HG03520 (cell line): ENCODE data around the gene PCDH10.

Experiments used
- ATAC-seq: cut with Tn5 transposase; IDR thresholded peaks from one replicate; pipeline ENCODE4 v1.9.1; 2021; ENCODE audit warnings: mild to moderate bottlenecking, moderate library complexity; ENCODE audit not compliant: unreplicated experiment

The PCDH10 gene

DNA sequence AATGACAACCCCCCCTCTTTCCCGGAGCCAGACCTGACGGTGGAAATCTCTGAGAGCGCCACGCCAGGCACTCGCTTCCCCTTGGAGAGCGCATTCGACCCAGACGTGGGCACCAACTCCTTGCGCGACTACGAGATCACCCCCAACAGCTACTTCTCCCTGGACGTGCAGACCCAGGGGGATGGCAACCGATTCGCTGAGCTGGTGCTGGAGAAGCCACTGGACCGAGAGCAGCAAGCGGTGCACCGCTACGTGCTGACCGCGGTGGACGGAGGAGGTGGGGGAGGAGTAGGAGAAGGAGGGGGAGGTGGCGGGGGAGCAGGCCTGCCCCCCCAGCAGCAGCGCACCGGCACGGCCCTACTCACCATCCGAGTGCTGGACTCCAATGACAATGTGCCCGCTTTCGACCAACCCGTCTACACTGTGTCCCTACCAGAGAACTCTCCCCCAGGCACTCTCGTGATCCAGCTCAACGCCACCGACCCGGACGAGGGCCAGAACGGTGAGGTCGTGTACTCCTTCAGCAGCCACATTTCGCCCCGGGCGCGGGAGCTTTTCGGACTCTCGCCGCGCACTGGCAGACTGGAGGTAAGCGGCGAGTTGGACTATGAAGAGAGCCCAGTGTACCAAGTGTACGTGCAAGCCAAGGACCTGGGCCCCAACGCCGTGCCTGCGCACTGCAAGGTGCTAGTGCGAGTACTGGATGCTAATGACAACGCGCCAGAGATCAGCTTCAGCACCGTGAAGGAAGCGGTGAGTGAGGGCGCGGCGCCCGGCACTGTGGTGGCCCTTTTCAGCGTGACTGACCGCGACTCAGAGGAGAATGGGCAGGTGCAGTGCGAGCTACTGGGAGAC, 1.6 kb downstream of the PCDH10 start:
- ATAC-seq, result no peak

DNA sequence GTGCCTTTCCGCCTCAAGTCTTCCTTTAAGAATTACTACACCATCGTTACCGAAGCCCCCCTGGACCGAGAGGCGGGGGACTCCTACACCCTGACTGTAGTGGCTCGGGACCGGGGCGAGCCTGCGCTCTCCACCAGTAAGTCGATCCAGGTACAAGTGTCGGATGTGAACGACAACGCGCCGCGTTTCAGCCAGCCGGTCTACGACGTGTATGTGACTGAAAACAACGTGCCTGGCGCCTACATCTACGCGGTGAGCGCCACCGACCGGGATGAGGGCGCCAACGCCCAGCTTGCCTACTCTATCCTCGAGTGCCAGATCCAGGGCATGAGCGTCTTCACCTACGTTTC, 2.2 kb downstream of the PCDH10 start:
- ATAC-seq, result no peak

DNA sequence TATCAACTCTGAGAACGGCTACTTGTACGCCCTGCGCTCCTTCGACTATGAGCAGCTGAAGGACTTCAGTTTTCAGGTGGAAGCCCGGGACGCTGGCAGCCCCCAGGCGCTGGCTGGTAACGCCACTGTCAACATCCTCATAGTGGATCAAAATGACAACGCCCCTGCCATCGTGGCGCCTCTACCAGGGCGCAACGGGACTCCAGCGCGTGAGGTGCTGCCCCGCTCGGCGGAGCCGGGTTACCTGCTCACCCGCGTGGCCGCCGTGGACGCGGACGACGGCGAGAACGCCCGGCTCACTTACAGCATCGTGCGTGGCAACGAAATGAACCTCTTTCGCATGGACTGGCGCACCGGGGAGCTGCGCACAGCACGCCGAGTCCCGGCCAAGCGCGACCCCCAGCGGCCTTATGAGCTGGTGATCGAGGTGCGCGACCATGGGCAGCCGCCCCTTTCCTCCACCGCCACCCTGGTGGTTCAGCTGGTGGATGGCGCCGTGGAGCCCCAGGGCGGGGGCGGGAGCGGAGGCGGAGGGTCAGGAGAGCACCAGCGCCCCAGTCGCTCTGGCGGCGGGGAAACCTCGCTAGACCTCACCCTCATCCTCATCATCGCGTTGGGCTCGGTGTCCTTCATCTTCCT, 2.7 kb downstream of the PCDH10 start:
- no peak for ATAC-seq

DNA sequence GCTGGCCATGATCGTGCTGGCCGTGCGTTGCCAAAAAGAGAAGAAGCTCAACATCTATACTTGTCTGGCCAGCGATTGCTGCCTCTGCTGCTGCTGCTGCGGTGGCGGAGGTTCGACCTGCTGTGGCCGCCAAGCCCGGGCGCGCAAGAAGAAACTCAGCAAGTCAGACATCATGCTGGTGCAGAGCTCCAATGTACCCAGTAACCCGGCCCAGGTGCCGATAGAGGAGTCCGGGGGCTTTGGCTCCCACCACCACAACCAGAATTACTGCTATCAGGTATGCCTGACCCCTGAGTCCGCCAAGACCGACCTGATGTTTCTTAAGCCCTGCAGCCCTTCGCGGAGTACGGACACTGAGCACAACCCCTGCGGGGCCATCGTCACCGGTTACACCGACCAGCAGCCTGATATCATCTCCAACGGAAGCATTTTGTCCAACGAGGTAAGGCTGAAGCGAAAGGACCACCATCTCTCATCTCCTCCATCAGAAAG, 3.3 kb downstream of the PCDH10 start:
- no peak for ATAC-seq

DNA sequence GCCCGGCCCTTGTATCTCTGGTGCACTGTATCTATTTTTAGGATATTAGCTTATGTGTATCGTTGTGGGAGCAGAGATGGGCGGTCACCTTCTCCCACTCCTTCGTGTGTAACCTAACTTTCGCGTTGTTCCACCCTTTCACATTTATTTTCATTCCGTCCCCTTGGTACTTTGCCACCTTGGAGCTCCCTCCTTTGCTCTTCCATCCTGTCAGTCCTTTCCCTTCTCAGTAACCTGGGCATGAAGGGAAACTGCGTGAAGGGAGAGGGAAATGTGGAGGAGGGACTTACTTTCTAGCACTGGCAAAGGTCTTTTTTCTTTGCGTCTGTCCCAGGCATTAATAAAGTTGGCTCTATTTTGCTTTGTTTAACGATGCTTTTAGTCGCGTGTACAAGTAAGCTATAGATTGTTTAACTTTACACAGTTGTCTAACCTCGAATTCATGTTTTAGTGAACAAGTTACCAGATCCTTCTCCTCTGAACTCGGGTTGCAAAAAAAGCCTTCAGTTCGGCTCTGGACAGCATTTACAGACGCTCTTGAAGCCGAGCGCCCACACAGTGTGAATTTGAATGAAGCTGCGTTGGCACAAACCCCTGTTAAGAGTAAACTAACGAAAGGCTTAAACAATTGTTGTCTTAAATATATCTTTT, 3.9 kb downstream of the PCDH10 start:
- ATAC-seq, result no peak

DNA sequence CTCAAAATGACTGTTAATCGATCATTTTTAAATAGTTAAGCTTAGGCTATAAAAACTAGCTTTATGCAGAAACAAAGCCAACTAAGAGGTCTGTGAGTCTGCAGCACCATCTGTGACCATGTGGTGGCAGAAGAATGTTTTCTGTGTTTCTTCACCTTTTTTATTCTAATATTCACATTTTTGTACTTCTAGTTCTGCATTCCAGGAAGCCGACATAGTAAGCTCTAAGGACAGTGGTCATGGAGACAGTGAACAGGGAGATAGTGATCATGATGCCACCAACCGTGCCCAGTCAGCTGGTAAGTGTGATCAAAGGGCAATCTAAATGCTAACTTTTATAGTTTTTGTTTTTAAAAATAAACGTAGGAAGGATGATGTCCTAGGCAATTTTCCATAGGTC, 5.6 kb downstream of the PCDH10 start:
- ATAC-seq, result no peak

DNA sequence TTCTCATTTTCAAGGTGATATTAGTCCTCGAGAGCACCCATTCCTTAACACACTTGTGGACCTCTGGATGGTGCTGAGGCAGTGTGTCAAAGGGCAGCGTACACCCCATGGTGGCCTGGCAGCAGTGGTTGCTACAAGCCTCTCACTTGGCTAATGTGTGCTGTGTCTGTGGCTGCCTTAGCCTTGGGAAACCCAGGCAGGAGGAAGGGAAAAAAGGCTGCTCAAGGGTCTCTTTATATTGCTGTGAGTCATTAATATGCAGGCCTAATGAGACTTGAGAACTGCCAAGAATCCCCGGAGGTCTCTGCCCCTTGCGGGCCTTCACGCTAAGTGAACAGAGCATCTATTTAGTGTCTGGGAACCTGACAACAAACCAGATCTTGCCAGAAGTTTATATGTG, 7.0 kb downstream of the PCDH10 start:
- no peak for ATAC-seq

DNA sequence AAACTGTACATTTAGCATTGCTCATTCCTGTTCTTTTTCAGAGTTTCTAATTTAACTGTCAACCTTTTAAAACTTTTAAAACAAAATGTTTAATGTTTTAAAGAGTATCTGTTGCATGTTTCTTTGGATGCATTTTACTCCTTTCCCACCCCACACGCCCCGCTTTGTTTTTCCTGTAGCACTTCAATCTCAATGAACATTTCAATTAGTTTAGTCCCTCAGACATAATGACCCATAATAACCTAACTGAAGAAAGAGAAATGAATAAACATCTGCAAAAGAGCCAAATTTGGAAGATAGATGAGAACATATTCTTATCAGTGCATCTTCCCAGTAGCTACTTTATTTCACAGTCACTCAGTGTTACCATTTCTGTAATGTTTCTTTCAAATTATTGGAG, 7.5 kb downstream of the PCDH10 start:
- ATAC-seq, result no peak

DNA sequence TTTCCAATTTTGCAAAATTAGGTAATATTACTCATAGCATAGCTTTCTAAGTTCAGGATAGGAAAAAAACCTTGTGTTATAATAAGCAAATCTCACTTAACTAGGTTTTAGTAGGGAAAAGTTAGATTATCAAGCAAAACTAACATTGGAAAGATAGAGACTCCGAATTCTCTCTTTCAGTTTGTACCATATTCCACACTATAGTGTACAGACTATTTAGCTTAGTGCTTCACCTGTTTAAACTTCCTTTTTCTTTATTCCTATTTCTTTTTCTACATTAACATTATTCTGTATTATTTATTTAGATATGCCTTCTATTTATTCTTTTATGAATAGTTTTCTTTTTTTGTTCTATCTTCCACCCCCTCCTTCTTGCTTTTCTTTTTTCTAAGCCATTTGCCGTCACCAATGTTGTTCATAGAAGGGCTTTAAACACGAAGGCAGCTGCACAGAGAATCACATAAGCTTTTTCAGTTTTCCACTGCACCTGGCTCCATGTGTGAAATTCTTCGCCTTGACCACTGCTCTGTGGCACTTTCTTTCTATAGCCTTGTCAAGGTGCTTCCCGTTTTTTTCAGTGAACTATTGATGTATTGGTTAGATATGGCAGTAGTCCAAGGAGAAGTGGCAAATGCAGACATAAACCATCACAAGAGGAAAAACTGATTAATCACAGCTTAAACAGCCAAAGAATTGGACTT, 8.5 kb downstream of the PCDH10 start:
- ATAC-seq, result no peak

DNA sequence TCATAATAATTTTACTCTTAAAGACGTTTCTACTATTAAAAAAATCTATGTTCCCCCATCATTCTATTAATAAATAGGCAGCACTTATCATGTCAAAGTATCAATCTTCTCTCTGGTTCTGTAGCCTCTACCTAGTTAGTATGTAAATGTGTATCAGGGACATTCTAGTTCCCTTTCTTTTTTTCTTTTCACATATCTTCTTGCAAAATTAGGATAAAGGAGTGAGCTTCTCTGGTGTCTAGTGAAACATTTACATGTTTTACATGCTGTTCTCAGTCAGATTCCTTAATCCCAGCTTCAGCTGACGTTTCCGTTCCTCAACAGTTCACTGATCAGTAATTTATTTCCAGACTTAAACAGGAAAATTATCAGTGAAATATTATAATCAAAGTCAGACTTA, 11.8 kb downstream of the PCDH10 start:
- ATAC-seq, result no peak

DNA sequence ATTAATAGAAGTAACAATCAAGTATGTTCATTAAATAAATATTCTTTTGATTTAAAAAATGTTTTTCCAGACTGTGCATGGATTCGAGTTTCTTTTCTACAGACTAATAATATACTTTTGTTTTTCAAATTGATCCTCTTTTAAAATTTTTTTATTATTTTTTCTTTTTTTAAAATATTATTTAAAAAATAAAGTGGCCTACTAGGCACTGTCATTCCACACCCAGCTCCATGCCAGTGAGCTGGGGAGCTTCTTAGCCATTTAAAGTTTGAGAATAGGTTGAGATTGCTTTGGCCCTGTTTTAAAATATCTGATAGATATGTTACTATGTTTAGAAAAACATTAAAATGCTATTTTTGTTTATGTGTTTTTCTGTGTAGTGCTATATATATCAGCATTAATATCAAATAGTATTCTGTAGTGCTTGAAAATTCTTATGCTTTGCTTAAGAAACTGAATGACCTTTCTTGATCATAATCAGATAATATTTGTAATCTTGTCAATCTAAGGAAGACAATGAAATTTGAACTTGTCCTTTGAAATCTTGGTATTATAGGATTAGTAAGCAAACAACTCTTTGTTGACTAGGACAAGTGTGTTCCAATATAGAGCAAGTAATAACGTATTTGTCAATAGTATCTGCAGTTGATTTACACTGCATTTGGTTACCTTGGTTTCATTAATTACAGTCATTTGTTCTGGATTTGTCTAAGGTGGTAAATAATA, 12.6 kb downstream of the PCDH10 start:
- ATAC-seq, result no peak

DNA sequence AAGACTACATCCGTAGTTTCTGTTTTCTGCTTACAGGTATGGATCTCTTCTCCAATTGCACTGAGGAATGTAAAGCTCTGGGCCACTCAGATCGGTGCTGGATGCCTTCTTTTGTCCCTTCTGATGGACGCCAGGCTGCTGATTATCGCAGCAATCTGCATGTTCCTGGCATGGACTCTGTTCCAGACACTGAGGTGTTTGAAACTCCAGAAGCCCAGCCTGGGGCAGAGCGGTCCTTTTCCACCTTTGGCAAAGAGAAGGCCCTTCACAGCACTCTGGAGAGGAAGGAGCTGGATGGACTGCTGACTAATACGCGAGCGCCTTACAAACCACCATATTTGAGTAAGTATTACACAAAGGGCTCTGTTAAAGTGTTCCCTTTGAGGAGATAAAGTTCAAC, 13.8 kb downstream of the PCDH10 start:
- no peak for ATAC-seq

DNA sequence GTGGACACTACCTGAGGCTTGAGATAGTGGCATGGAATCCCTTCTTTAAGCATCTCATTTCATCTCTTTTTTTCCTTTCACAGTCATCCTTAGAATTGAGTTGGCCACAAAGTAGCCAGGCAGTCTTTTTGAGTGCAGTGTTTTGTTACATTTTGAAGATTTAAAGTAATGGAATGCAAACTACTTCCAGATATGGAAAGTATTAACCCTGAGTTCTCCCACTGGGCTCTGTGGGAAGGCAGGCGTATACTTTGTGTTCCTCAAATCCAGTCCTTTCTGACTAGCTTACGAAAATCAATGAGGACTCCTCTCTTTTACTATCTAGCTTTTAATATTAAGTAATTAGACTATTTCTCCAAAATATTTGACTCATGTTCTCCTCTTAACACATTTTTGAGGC, 29.9 kb downstream of the PCDH10 start:
- ATAC-seq, result no peak

DNA sequence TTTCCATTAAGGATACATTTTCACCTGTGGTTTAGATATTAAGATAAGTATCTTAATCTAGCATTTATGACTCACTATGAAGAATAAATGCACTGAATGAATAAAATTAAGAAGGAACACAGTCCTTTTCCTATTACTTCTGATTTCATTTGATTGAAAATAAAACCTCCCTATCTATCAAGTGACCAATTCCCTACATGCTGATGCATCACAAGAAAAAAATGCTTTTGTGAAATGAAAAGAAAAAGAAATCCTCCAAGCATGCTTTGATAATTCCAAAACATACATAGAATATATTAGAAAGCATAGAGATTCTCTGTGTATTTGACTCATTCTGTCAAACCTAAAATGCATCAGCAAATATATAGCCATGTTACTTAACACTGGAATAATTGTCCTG, 37.1 kb downstream of the PCDH10 start:
- ATAC-seq, result no peak

DNA sequence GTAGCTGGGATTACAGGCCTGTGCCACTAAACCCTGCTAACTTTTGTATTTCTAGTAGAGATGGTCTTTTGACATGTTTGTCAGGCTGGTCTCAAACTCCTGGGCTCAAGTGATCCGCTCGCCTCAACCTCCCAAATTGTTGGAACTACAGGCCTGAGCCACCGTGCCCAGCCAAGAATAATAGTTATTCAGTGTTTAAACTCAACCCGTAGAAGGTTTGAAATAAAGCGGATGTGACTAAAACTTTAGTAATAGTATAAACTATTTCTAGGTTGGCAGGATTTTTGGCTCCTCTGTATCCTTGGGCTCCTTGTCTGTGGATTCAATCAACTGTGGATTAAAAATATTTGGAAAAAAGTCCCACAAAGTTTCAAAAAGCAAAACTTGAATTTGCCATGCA, 37.8 kb downstream of the PCDH10 start:
- no peak for ATAC-seq

DNA sequence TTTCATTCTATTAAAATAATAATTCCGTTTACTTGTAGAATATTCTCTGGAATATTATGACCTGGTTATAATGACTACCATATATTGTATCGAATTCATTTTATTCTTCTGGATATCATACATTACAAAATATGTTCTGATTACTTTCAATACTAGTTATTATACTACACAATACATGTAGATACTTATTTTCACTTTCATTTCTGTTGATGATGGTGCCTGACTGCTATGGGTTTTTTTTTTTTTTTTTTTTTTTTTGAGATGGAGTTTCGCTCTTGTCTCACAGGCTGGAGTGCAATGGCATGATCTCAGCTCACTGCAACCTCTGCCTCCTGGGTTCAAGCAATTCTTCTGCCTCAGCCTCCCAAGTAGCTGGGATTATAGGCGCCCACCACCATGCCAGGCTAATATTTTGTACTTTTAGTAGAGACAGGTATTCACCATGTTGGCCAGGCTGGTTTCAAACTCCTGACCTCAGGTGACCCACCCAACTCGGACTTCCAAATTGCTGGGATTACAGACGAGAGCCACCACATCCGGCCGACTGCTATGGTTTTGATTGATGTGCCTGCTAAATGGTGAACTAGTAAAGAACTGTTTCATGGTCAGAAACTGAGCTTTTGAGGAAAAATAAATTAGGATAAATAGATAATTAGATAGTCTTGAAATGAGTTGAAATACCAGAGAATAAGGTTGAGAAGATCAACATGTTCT, 39.5 kb downstream of the PCDH10 start:
- no peak for ATAC-seq

DNA sequence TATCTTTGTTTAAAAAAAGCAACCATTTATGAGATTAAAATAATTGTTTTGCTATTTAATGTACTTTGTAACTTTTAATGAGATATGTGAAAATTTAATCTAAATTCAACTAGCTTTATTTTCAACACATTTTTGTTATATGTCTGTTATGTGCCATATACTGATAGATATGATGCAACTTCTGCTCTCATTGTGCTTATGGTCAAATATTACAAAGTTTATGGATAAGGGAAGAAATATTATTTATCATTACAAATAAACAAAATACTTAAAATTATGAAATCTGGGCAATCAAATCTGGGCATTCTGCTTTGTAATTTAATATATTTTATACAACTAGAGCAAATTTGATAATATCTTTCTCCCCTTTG, 40.0 kb downstream of the PCDH10 start:
- no peak for ATAC-seq

DNA sequence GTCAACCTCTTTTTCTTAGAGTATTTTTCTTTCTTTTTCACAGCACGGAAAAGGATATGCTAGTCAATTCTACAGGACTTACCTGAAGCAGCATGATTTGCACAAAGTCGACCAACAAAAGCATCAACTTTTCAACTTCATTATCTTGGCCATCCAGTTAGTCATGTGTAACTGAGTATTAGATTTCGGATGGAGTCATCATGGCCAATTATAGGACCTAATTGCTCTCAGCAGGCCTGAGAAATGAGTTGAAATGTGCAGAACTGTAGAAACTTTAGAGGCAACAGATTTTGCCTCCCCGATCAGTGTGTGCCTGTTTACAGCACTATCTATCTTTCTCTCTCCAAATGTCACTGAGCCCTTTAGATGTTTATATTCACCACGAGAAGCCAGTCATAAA, 41.0 kb downstream of the PCDH10 start:
- no peak for ATAC-seq

DNA sequence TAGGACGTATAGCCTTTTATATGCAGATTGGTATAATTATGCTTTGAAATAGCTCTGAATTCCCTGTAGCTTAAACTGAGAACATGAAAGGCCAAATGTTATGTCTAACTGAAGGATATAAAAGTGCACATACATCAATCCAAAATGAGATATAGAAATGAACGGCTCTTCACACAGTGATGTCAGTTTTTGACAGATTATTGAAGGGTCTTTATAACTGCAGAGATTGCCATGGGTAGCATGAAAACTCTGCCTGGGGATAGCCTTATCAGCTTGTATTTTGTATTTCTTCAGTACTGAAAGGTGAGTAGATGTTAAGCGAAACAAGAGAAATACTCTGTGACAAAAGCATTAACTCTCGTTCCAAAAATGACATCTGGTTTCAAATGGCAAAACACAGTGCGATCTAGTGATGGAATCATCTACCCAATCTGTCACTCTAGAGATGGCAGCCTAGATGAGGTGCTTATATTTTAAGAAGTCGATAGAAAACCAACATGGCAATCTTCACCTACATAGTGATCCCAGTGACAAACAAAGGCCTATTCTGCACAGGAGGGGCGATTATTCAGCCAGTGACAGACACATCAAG, 59.7 kb downstream of the PCDH10 start:
- no peak for ATAC-seq

DNA sequence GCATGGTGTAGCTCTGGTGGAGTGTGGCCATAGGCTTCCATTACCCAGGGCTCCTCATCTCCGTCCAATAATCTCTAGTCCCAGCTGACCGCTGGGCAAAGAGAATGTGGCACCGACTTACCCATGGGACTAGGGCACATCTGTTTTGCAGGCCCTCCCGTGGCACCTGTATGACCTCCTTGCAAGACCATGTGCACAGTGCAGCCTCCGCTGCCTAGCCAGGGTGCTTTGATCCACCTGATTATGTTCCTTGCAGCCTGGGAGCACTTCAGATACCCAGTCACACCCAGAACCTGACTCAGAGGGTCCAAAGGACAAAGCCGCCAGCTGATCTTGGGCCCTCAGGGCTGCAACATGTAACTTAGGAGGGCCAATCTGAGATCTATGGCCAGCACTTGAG, 84.8 kb downstream of the PCDH10 start:
- no peak for ATAC-seq
